ENCODE measurements around the gene ST3GAL4. TPM values are rescaled to one million over a fixed set of nuclear protein-coding genes. Genes with fewer than 3 reads are reported as not detected.

ST3GAL4 gene
- total RNA-seq, 1 experiment from 2014 or later, result 46.2 TPM

- H3K36me3 ChIP-seq (ENCODE audit: low read depth), result no peaks in the 10 kb centered on the region
- no peaks in the 10 kb centered on the region for H3K9me2 ChIP-seq (ENCODE audit: insufficient read depth)
- CTCF ChIA-PET, result interaction anchor here (0.7 kb wide), 1 partner anchor 15 kb away, joined by 4 read pairs; no protein-coding TSS in a partner anchor
- H3K27me3 ChIP-seq (ENCODE audit: insufficient read depth, low read depth), result no peaks in the 10 kb centered on the region
- H3K4me1 ChIP-seq (replicated peaks; ENCODE audit: insufficient read depth), result peaks cover 64% of the 10 kb centered on the region
- TF ChIP-seq, protein P1, sequence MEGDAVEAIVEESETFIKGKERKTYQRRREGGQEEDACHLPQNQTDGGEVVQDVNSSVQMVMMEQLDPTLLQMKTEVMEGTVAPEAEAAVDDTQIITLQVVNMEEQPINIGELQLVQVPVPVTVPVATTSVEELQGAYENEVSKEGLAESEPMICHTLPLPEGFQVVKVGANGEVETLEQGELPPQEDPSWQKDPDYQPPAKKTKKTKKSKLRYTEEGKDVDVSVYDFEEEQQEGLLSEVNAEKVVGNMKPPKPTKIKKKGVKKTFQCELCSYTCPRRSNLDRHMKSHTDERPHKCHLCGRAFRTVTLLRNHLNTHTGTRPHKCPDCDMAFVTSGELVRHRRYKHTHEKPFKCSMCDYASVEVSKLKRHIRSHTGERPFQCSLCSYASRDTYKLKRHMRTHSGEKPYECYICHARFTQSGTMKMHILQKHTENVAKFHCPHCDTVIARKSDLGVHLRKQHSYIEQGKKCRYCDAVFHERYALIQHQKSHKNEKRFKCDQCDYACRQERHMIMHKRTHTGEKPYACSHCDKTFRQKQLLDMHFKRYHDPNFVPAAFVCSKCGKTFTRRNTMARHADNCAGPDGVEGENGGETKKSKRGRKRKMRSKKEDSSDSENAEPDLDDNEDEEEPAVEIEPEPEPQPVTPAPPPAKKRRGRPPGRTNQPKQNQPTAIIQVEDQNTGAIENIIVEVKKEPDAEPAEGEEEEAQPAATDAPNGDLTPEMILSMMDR (conservative IDR thresholded peaks at IDR 0.05), result no peak
- TF ChIP-seq EZH2 (IDR thresholded peaks at IDR 0.05; ENCODE audit: low read depth), result no peak
- H3K4me2 ChIP-seq, result peak overlapping the region; percentile 26; the same call in 1 of the 2 replicates
- no TSS peak for BruUV-seq (replicated peaks)
- H3K4me3 ChIP-seq, result no peak overlapping the region
- peaks cover 83% of the 10 kb centered on the region for H3K79me2 ChIP-seq (ENCODE audit: low read depth)
- H2AFZ ChIP-seq, result no peak overlapping the region
- peaks cover 14% of the 10 kb centered on the region; the same call in 1 of the 2 replicates for H3F3A ChIP-seq (ENCODE audit: insufficient read depth, low read depth)
- POLR2A ChIA-PET (ENCODE audit: unreplicated experiment), result no interaction called here
- peak overlapping the region; percentile 61 for H3K27ac ChIP-seq
- no peaks in the 10 kb centered on the region for H3K9me3 ChIP-seq (ENCODE audit: insufficient read depth, low read depth)
- H4K20me1 ChIP-seq (ENCODE audit: insufficient read depth), result no peaks in the 10 kb centered on the region
- peak in 1 of 2 experiments; percentile 32 for DNase-seq
- intact Hi-C loops (cut with micrococcal nuclease; ENCODE audit: unreplicated experiment), result no loop called here
These were observed 4.6 kb downstream of the ST3GAL4 start for GRCh38 chr11:126360049-126360446.

DNA sequence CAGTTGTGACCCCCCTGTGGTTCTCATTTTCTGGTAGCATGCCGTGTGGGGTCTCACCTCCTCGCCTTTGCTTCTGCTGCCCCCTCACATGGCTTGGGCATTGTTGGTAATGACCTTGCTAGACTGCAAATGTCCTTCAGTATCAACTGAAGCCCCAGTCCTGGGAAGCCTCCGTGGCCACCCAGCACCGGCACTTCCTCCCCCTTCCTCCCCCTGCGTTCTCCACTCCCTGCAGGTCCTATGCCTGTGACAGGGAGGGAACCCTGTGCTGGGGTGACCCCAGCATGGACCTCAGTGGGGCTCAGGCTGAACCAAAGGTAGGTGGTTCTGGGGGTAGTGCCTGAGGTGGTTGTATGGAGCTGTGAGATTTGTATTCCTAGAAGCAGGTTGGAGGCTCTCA lies 5.9 kb downstream of the ST3GAL4 start:
- no peak overlapping the region for H3K4me2 ChIP-seq
- POLR2A ChIA-PET (ENCODE audit: unreplicated experiment), result interaction anchor here (0.7 kb wide), 1 partner anchor 15 kb away, joined by 12 read pairs; no protein-coding TSS in a partner anchor
- no TSS peak for BruUV-seq (replicated peaks)
- DNase-seq, result no peak
- TF ChIP-seq, protein P1 (conservative IDR thresholded peaks at IDR 0.05), result no peak
- TF ChIP-seq EZH2 (IDR thresholded peaks at IDR 0.05; ENCODE audit: low read depth), result no peak
- no peak overlapping the region for H3K27ac ChIP-seq
- peaks cover 80% of the 10 kb centered on the region for H3K79me2 ChIP-seq (ENCODE audit: low read depth)
- peaks cover 77% of the 10 kb centered on the region for H3K4me1 ChIP-seq (replicated peaks; ENCODE audit: insufficient read depth)
- intact Hi-C loops (cut with micrococcal nuclease; ENCODE audit: unreplicated experiment), result no loop called here
- H3F3A ChIP-seq (ENCODE audit: insufficient read depth, low read depth), result peaks cover 14% of the 10 kb centered on the region; the same call in 1 of the 2 replicates
- H3K9me2 ChIP-seq (ENCODE audit: insufficient read depth), result no peaks in the 10 kb centered on the region
- CTCF ChIA-PET, result interaction anchor here (0.7 kb wide), 1 partner anchor 65 kb away, joined by 3 read pairs; no protein-coding TSS in a partner anchor
- no peaks in the 10 kb centered on the region for H3K27me3 ChIP-seq (ENCODE audit: insufficient read depth, low read depth)
- no peaks in the 10 kb centered on the region for H3K36me3 ChIP-seq (ENCODE audit: low read depth)
- no peak overlapping the region for H2AFZ ChIP-seq
- no peaks in the 10 kb centered on the region for H4K20me1 ChIP-seq (ENCODE audit: insufficient read depth)
- H3K4me3 ChIP-seq, result no peak overlapping the region
- H3K9me3 ChIP-seq (ENCODE audit: insufficient read depth, low read depth), result no peaks in the 10 kb centered on the region

DNA sequence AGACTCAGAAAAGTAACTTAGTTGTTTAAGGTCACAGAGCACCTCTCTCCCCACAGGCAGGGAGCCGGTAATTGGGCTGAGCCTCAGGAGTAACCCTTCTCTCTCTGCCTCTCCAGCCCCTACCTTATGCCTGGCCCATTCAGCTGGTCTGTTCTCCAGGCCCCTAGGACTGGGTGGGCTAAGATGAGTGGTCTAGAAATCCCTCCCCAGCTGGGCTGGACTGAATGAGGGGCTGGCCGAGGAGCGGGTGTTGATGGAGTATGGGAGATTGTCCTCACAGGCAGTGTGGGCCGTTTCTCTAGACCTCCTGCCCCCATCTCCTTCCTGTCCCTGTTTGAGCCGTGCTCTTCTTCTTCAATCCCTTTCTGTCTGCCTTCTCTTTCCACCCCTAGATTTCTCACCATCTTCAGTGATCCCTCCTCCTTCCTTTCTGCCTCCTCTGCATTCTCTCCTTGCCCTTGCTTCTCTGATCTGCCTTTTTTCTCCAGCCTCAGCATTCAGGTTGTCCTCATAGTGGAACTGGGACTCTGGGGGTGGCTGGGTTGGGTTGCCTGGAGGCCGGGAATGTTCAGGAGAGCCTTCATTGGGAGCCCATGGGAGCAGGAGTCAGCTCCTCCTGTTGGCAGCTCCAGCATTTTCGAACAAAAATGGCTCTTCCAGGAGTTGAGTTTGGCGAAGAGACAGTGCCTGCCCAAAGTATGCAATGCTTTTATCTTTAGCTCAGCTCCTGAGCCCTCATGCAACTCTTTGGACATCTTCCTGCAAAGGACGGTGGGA lies 7.6 kb downstream of the ST3GAL4 start:
- ChIA-PET CTCF (no interaction called here), POLR2A (ENCODE audit: unreplicated experiment) (interaction anchor here (0.6 kb wide), 1 partner anchor 206 kb away, joined by 3 read pairs; no protein-coding TSS in a partner anchor)
- no peaks in the 10 kb centered on the region for H3K9me3 ChIP-seq (ENCODE audit: insufficient read depth, low read depth)
- H3K27ac ChIP-seq, result peak overlapping the region; percentile 39; the same call in 1 of the 2 replicates
- H3K4me3 ChIP-seq, result no peak overlapping the region
- no peak overlapping the region for H2AFZ ChIP-seq
- DNase-seq, result peak in 1 of 2 experiments; percentile 30
- no peaks in the 10 kb centered on the region for H3K9me2 ChIP-seq (ENCODE audit: insufficient read depth)
- no peaks in the 10 kb centered on the region for H3K27me3 ChIP-seq (ENCODE audit: insufficient read depth, low read depth)
- H3F3A ChIP-seq (ENCODE audit: insufficient read depth, low read depth), result peaks cover 14% of the 10 kb centered on the region; the same call in 1 of the 2 replicates
- intact Hi-C loops (cut with micrococcal nuclease; ENCODE audit: unreplicated experiment), result no loop called here
- peaks cover 80% of the 10 kb centered on the region for H3K79me2 ChIP-seq (ENCODE audit: low read depth)
- TF ChIP-seq, protein P1 (conservative IDR thresholded peaks at IDR 0.05), result no peak
- no peak for TF ChIP-seq EZH2 (IDR thresholded peaks at IDR 0.05; ENCODE audit: low read depth)
- H3K36me3 ChIP-seq (ENCODE audit: low read depth), result no peaks in the 10 kb centered on the region
- BruUV-seq (replicated peaks), result no TSS peak
- no peak overlapping the region for H3K4me2 ChIP-seq
- peaks cover 80% of the 10 kb centered on the region for H3K4me1 ChIP-seq (replicated peaks; ENCODE audit: insufficient read depth)
- 0 out of 2 replicates have a peak, but pooled peaks cover 2% of the 10 kb centered on the region for H4K20me1 ChIP-seq (ENCODE audit: insufficient read depth)

All from PC-9 (cell line).